ENCODE measurements around the gene SLC25A21.
"Not testable (repeated sequence)": the region's sequence is repeated elsewhere in the genome, so short reads cannot be mapped to it uniquely, and the experiment has no call there.

SLC25A21 gene

GRCh38 chr14:37081218-37081617 lies 91.2 kb downstream of the SLC25A21 start:
- no peaks in the 10 kb centered on the region for H3K36me3 Mint-ChIP-seq

GRCh38 chr14:37078131-37078530 lies 94.3 kb downstream of the SLC25A21 start:
- H3K9me3 Mint-ChIP-seq = peaks cover 3 to 6% of the 10 kb centered on the region in 2 donors
- H3K4me3 Mint-ChIP-seq = no peak overlapping the region
- no peaks in the 10 kb centered on the region for H3K4me1 Mint-ChIP-seq
- no peaks in the 10 kb centered on the region for H3K27me3 Mint-ChIP-seq
- H3K27ac Mint-ChIP-seq = no peak overlapping the region
- DNase-seq = no peak
- no peaks in the 10 kb centered on the region for H3K36me3 Mint-ChIP-seq
- ATAC-seq (replicated peaks) = no peak

More at GRCh38 chr14:37081218-37081617, 91.2 kb downstream of the SLC25A21 start:
- no peak for DNase-seq
- ATAC-seq (replicated peaks) = no peak
- Mint-ChIP-seq H3K27me3 (no peaks in the 10 kb centered on the region), H3K9me3 (peaks cover 1 to 6% of the 10 kb centered on the region in 2 donors), H3K4me3 (no peak overlapping the region), H3K27ac (no peak overlapping the region), H3K4me1 (no peaks in the 10 kb centered on the region)

- H3K27ac Mint-ChIP-seq; DNase-seq; H3K27me3 Mint-ChIP-seq; H3K36me3 Mint-ChIP-seq; H3K4me1 Mint-ChIP-seq; ATAC-seq (replicated peaks); H3K4me3 Mint-ChIP-seq; H3K9me3 Mint-ChIP-seq: not testable (repeated sequence)
Observed at GRCh38 chr14:37074320-37074719, 98.1 kb downstream of the SLC25A21 start.

GRCh38 chr14:37063467-37064240 lies 108.8 kb downstream of the SLC25A21 start:
- no peaks in the 10 kb centered on the region for H3K27me3 Mint-ChIP-seq
- no peaks in the 10 kb centered on the region for H3K36me3 Mint-ChIP-seq
- no peak overlapping the region for H3K27ac Mint-ChIP-seq
- no peak for DNase-seq
- no peak for ATAC-seq (replicated peaks)
- H3K4me3 Mint-ChIP-seq = no peak overlapping the region
- peaks cover 2 to 5% of the 10 kb centered on the region in 2 donors for H3K9me3 Mint-ChIP-seq
- H3K4me1 Mint-ChIP-seq = no peaks in the 10 kb centered on the region

GRCh38 chr14:37062191-37062803 lies 110.1 kb downstream of the SLC25A21 start:
- Mint-ChIP-seq H3K36me3 (no peaks in the 10 kb centered on the region), H3K27me3 (no peaks in the 10 kb centered on the region), H3K9me3 (peaks cover 2 to 5% of the 10 kb centered on the region in 2 donors), H3K4me1 (no peaks in the 10 kb centered on the region), H3K4me3 (no peak overlapping the region), H3K27ac (no peak overlapping the region)
- DNase-seq (no peak), ATAC-seq (replicated peaks) (no peak)

GRCh38 chr14:37061697-37062096 lies 110.7 kb downstream of the SLC25A21 start:
- peaks cover 0 to 2% of the 10 kb centered on the region in 2 donors for H3K9me3 Mint-ChIP-seq
- DNase-seq (no peak), ATAC-seq (replicated peaks) (no peak)
- no peaks in the 10 kb centered on the region for H3K36me3 Mint-ChIP-seq
- no peaks in the 10 kb centered on the region for H3K27me3 Mint-ChIP-seq
- H3K27ac Mint-ChIP-seq = no peak overlapping the region
- H3K4me3 Mint-ChIP-seq = no peak overlapping the region
- no peaks in the 10 kb centered on the region for H3K4me1 Mint-ChIP-seq

- Mint-ChIP-seq H3K36me3 (no peaks in the 10 kb centered on the region), H3K4me1 (no peaks in the 10 kb centered on the region), H3K27ac (no peak overlapping the region), H3K4me3 (no peak overlapping the region), H3K9me3 (peaks cover 3 to 8% of the 10 kb centered on the region in 2 donors), H3K27me3 (no peaks in the 10 kb centered on the region)
- DNase-seq (no peak), ATAC-seq (replicated peaks) (no peak)
Observed at GRCh38 chr14:37060496-37061260, 111.7 kb downstream of the SLC25A21 start.

- Mint-ChIP-seq H3K36me3 (no peaks in the 10 kb centered on the region), H3K9me3 (peaks cover 5 to 19% of the 10 kb centered on the region in 2 donors), H3K4me3 (no peak overlapping the region), H3K27ac (no peak overlapping the region), H3K4me1 (no peaks in the 10 kb centered on the region), H3K27me3 (no peaks in the 10 kb centered on the region)
- ATAC-seq (replicated peaks) = no peak
- DNase-seq = no peak
Observed at GRCh38 chr14:37057776-37058175, 114.6 kb downstream of the SLC25A21 start.

- ATAC-seq (replicated peaks) (no peak), DNase-seq (no peak)
- Mint-ChIP-seq H3K36me3 (no peaks in the 10 kb centered on the region), H3K4me3 (no peak overlapping the region), H3K9me3 (peaks cover 5 to 19% of the 10 kb centered on the region in 2 donors), H3K27ac (no peak overlapping the region), H3K4me1 (no peaks in the 10 kb centered on the region), H3K27me3 (no peaks in the 10 kb centered on the region)
Observed at GRCh38 chr14:37056473-37056872, 115.9 kb downstream of the SLC25A21 start.

- DNase-seq = no peak
- Mint-ChIP-seq H3K27me3 (no peaks in the 10 kb centered on the region), H3K4me3 (no peak overlapping the region), H3K4me1 (no peaks in the 10 kb centered on the region), H3K9me3 (peaks cover 6 to 19% of the 10 kb centered on the region in 2 donors), H3K36me3 (no peaks in the 10 kb centered on the region), H3K27ac (no peak overlapping the region)
- ATAC-seq (replicated peaks) = no peak
Observed at GRCh38 chr14:37054869-37055268, 117.5 kb downstream of the SLC25A21 start.

GRCh38 chr14:37054144-37054543 lies 118.3 kb downstream of the SLC25A21 start:
- Mint-ChIP-seq H3K4me3 (no peak overlapping the region), H3K27me3 (no peaks in the 10 kb centered on the region)

GRCh38 chr14:37051680-37052079 lies 120.7 kb downstream of the SLC25A21 start:
- Mint-ChIP-seq H3K4me3 (no peak overlapping the region), H3K4me1 (no peaks in the 10 kb centered on the region), H3K27ac (no peak overlapping the region), H3K36me3 (no peaks in the 10 kb centered on the region), H3K27me3 (no peaks in the 10 kb centered on the region), H3K9me3 (peaks cover 6 to 17% of the 10 kb centered on the region in 2 donors)
- no peak for ATAC-seq (replicated peaks)
- no peak for DNase-seq

More at GRCh38 chr14:37054144-37054543, 118.3 kb downstream of the SLC25A21 start:
- Mint-ChIP-seq H3K36me3 (no peaks in the 10 kb centered on the region), H3K9me3 (peaks cover 6 to 19% of the 10 kb centered on the region in 2 donors), H3K27ac (no peak overlapping the region), H3K4me1 (no peaks in the 10 kb centered on the region)
- ATAC-seq (replicated peaks) = no peak
- DNase-seq = no peak

- no peak for DNase-seq
- H3K27me3 Mint-ChIP-seq = no peaks in the 10 kb centered on the region
- no peaks in the 10 kb centered on the region for H3K36me3 Mint-ChIP-seq
- no peak overlapping the region for H3K27ac Mint-ChIP-seq
- no peak overlapping the region for H3K4me3 Mint-ChIP-seq
- H3K9me3 Mint-ChIP-seq = peaks cover 6 to 14% of the 10 kb centered on the region in 2 donors
- H3K4me1 Mint-ChIP-seq = no peaks in the 10 kb centered on the region
- no peak for ATAC-seq (replicated peaks)
Observed at GRCh38 chr14:37051153-37051552, 121.3 kb downstream of the SLC25A21 start.

GRCh38 chr14:37048666-37049071 lies 123.7 kb downstream of the SLC25A21 start:
- H3K27ac Mint-ChIP-seq = no peak overlapping the region
- ATAC-seq (replicated peaks) = no peak
- no peaks in the 10 kb centered on the region for H3K27me3 Mint-ChIP-seq
- no peaks in the 10 kb centered on the region for H3K36me3 Mint-ChIP-seq
- no peak overlapping the region for H3K4me3 Mint-ChIP-seq
- peaks cover 0 to 1% of the 10 kb centered on the region in 2 donors for H3K9me3 Mint-ChIP-seq
- no peak for DNase-seq
- no peaks in the 10 kb centered on the region for H3K4me1 Mint-ChIP-seq

Data from stimulated activated naive B cell treated with anti-CD40 and anti-IgM and Interleukin-4, amounts not matched to agents 10 μg/mL and 1 μg/mL and 100 μg/mL, for 72 hours (primary cell).